Activated CD8-positive, alpha-beta T cell treated with anti-CD3 and anti-CD28 coated beads, Interleukin-2, amount 10 ng/mL, durations not matched to agents 7 days and 5 days (primary cell): ENCODE data around the gene MTG1. TPM values are rescaled to one million over a fixed set of nuclear protein-coding genes. Genes with fewer than 3 reads are reported as not detected.
A peak's percentile ranks its signal among the peaks of the same experiment; 100 is the strongest.

ENCODE experiments used
- ATAC-seq: fragments of 150-1000 bp; cut with Tn5 transposase; one replicate; pipeline ENCODE4 v1.10.0; 2021; ENCODE audit warnings: moderate library complexity
- CTCF ChIA-PET: fragments of 350-600 bp; sonication (Branson Sonifier 250); formaldehyde crosslinking; loops from one replicate; lab custom pipeline; 2021; ENCODE audit warnings: antibody characterized with exemption; lab: Charles Lee
- POLR2A ChIA-PET: fragments of 350-600 bp; sonication (Branson Sonifier 250); formaldehyde crosslinking; loops from one replicate; lab custom pipeline; 2021; ENCODE audit warnings: antibody characterized with exemption; lab: Charles Lee
- DNase-seq: peaks from one replicate; pipeline ENCODE4 v3.0.0-alpha.2; 2020
- H3K27ac Mint-ChIP-seq: one replicate; pipeline ENCODE4 v1.8.0; 2021; ENCODE audit warnings: mild to moderate bottlenecking, mixed read lengths
- H3K27me3 Mint-ChIP-seq: one replicate; pipeline ENCODE4 v1.8.0; 2021; ENCODE audit warnings: low read depth, mixed read lengths
- H3K36me3 Mint-ChIP-seq: one replicate; pipeline ENCODE4 v1.8.0; 2021; ENCODE audit warnings: low read depth, mixed read lengths
- H3K4me1 Mint-ChIP-seq: one replicate; pipeline ENCODE4 v1.8.0; 2021; ENCODE audit warnings: low read depth, mixed read lengths
- H3K4me3 Mint-ChIP-seq: one replicate; pipeline ENCODE4 v1.8.0; 2021; ENCODE audit warnings: mild to moderate bottlenecking, mixed read lengths
- H3K9me3 Mint-ChIP-seq: one replicate; pipeline ENCODE4 v1.8.0; 2022; ENCODE audit warnings: mixed read lengths; ENCODE audit not compliant: insufficient read depth
- total RNA-seq, 2 experiments: library from RNA; stranded (reverse); gene quantifications; one replicate each; pipeline ENCODE4 v1.2.3, GENCODE V29; 2021

MTG1 gene
- total RNA-seq, 2 experiments from 2014 or later = 51.8 to 54.8 TPM

DNA sequence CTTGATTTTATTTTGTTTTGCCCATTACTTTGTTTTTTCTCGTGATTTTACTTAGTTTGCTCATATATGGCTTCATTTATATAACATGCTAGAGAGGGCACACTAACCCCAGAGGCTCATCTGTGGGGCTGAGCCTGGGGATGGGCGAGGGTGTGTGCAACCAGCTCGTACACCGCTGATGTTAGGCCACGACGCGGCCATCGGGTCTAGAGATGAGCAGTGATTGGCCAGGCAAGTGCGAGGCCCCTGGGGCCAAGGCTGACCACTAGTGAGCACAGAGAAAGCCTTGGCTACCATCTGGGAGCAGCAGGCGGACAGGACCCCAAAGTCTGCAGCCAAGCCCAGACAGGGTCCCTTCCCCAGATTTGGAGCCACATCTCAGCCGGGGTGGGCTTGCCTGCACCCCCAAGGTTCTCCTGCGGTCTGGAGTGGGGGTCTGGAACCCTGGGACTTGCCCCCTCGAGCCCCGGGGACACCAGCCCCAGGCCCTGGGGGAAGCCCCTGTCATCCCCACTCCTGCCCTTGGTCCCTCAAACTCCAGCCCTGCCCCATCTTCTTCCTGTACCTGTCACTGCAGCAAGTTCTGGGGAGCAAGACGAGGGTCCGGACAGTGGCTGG lies 39.9 kb upstream of the MTG1 start:
- Mint-ChIP-seq H3K4me3 (no peak overlapping the region), H3K4me1 (peaks cover 6% of the 10 kb centered on the region), H3K36me3 (no peaks in the 10 kb centered on the region), H3K27me3 (peaks cover 3% of the 10 kb centered on the region), H3K27ac (no peak overlapping the region), H3K9me3 (no peaks in the 10 kb centered on the region)
- ATAC-seq = no peak
- ChIA-PET POLR2A (no interaction called here), CTCF (interaction anchor here (2.8 kb wide), 1 partner anchor 24 kb away, joined by 10 read pairs; no protein-coding TSS in a partner anchor)
- no peak for DNase-seq

DNA sequence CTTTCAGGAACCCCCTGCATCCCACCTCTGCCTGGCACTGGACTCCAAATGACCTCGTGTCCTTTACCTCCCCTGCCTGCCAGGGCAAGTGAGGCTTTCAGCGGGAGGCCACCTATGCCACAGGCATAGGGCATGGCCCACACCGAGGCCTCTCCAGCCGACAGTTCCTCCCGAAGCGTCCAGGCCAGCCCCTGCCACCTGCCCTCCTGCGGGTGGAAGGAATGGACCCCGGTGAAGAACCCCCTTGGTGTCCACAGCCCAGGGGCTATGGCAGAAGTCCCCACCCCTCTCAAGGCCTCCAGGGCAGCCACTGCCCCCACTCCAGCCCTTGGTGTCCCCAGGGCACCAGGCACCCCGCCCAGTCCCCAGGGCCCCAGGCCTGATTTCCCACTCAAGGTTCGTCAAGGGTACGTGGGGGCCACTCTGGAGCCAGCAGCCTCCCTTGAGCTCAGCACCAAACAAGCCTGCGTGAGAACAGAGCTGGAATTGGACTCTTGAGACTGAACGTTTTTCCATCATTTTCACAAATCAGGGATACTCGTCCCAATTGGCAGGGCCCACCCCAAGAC lies 39.2 kb upstream of the MTG1 start:
- Mint-ChIP-seq H3K4me3 (no peak overlapping the region), H3K9me3 (no peaks in the 10 kb centered on the region), H3K36me3 (no peaks in the 10 kb centered on the region), H3K27ac (no peak overlapping the region), H3K27me3 (no peaks in the 10 kb centered on the region), H3K4me1 (peaks cover 6% of the 10 kb centered on the region)
- DNase-seq (no peak), ATAC-seq (no peak)
- CTCF ChIA-PET = interaction anchor here (2.8 kb wide), 1 partner anchor 25 kb away, joined by 10 read pairs; no protein-coding TSS in a partner anchor
- POLR2A ChIA-PET = interaction anchor here (1.1 kb wide), 1 partner anchor 77 kb away, joined by 4 read pairs; no protein-coding TSS in a partner anchor

DNA sequence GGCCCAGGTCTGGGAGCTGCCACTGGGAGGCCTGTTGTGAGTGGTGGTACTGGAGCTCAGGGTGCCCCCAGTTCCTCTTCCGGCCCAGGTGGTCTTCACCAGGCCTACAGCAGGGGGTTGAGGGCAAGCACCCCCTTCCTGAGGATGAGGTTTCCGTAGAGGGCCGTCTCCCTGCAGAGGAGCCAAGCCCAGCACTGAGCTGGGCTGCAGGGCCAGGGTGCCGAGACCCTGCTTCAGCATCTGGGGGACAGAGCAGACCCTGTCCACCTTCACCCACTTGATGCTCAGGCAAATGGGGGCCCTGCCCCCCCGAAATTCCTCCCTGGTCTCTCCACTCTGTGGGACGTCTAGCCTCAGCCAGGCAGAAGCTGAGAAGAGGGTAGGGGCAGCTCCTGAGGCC lies 38.7 kb upstream of the MTG1 start:
- peaks cover 6% of the 10 kb centered on the region for H3K4me1 Mint-ChIP-seq
- no peak overlapping the region for H3K27ac Mint-ChIP-seq
- DNase-seq (no peak), ATAC-seq (no peak)
- no peaks in the 10 kb centered on the region for H3K36me3 Mint-ChIP-seq
- POLR2A ChIA-PET = interaction anchor here (1.1 kb wide), 1 partner anchor 78 kb away, joined by 4 read pairs; no protein-coding TSS in a partner anchor
- H3K27me3 Mint-ChIP-seq = no peaks in the 10 kb centered on the region
- CTCF ChIA-PET = interaction anchor here (2.8 kb wide), 1 partner anchor 25 kb away, joined by 10 read pairs; no protein-coding TSS in a partner anchor
- H3K9me3 Mint-ChIP-seq = no peaks in the 10 kb centered on the region
- no peak overlapping the region for H3K4me3 Mint-ChIP-seq

DNA sequence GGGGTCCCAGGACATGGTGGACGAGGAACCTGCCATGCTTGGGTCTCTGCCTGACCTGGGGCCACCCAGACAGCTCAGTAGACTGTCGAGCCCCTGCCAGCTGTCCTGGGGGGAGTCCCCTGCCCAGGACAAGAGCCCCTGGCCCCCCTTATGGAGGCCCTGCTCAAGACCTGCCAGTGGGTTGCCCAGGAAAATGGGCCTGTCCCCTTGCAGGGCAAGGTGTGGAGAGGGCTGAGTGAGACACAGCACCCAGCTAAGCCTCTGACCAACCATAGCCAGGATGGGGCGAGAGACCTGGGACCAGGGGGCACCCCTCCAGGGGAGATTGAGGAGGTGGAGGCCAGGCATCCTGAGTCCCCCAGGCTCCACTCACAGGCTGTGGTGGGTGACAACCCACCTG lies 38.0 kb upstream of the MTG1 start:
- Mint-ChIP-seq H3K27ac (no peak overlapping the region), H3K36me3 (no peaks in the 10 kb centered on the region), H3K9me3 (no peaks in the 10 kb centered on the region), H3K4me1 (peaks cover 6% of the 10 kb centered on the region), H3K4me3 (peak overlapping the region; percentile 45), H3K27me3 (no peaks in the 10 kb centered on the region)
- ATAC-seq (no peak), DNase-seq (no peak)
- ChIA-PET CTCF (no interaction called here), POLR2A (interaction anchor here (1.1 kb wide), 1 partner anchor 78 kb away, joined by 4 read pairs; no protein-coding TSS in a partner anchor)

DNA sequence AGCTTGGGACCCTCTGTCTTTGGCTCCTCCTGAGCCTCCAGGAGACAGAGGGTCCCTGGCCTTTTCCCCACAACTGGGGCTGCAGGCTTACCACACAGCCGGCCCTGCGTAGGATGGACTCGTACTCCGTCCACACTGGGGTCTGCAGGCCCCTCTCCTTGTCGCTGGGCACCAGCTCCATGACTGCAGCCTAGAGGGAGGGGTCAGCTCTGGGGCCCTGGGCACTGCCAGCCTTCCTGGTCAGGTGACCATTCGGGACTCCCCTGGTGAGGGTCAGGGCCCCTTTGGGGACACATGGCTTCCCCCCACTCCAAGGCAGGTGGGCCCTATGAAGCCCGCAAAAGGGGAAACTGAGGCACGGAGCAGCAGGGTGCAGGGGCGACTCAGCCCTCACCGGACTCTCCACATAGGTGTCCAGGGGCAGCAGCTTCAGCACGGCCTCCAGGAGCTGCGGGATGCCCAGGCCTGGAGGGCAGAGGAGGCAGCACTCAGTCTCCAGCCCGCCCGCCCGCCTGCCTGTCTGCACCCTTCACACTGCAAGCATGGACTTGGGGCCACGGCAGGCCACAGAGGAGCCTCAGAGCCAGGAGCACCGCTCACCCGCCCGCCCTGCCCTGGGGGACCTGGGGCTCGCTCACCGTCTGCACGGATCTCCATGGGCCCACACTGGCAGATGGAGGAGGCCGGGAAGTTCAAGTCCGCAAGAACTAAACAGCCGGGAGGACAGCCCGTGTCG lies 37.2 kb upstream of the MTG1 start:
- peaks cover 4% of the 10 kb centered on the region for H3K36me3 Mint-ChIP-seq
- no peaks in the 10 kb centered on the region for H3K9me3 Mint-ChIP-seq
- no peak for ATAC-seq
- DNase-seq = no peak
- ChIA-PET POLR2A (no interaction called here), CTCF (no interaction called here)
- H3K27me3 Mint-ChIP-seq = no peaks in the 10 kb centered on the region
- peak overlapping the region; percentile 11 for H3K27ac Mint-ChIP-seq
- peak overlapping the region; percentile 70 for H3K4me3 Mint-ChIP-seq
- H3K4me1 Mint-ChIP-seq = peaks cover 7% of the 10 kb centered on the region

DNA sequence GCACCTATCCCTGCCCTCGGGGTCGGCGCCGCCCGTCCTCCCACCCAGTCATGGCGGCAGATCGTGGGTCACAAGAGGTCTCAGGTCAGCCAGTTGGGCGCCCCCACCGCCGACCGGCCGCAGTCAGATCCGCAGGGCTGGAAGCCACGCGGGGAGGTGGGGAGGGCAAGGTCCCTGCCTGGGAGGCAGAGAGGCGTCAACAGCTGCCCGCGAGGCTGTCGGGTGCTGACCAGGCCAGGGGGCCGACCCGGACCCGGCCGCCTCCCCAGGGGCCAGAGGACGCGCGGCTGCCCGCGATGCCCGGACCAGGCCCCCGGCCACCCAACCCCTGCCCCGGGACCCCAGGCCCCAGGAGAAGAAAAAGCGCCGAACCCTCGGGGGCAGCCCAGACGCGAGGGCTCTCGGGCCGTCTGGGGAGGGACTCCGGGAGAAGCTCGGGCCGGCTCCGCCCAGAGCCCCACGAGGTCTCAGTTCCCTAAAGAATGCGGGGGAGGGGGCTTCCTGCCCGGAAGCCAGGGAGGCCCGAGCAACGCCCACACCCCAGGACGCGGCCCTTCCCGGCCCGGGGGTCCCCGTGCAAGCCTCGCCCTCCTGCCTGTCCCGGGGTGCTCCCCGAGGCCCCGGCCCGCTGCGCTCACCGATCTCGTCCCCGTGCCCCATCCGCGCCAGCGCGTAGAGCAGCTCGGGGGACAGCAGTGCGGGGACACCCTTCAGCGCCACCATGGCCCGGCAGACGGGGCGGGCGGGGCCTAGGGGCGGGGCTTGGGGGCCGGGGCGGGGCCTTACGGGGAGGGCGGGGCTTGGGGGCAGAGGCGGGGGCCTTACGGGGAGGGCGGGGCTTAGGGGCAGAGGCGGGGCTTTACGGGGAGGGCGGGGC lies 36.4 kb upstream of the MTG1 start, which contains the start of gene FUOM:
Gene FUOM (minus strand): TSS at position 735 of the 877 bp plus-strand sequence. CDS start 12 bp downstream, at position 723.
- H3K9me3 Mint-ChIP-seq = no peaks in the 10 kb centered on the region
- ChIA-PET POLR2A (interaction anchor here (1.2 kb wide), 1 partner anchor 32 kb away, joined by 5 read pairs; no protein-coding TSS in a partner anchor), CTCF (interaction anchor here (1.2 kb wide), 1 partner anchor 28 kb away, joined by 3 read pairs; no protein-coding TSS in a partner anchor)
- peaks cover 9% of the 10 kb centered on the region for H3K36me3 Mint-ChIP-seq
- H3K4me3 Mint-ChIP-seq = peak within 1 kb of the TSS; percentile 70
- H3K27me3 Mint-ChIP-seq = no peaks in the 10 kb centered on the region
- H3K27ac Mint-ChIP-seq = peak within 1 kb of the TSS; percentile 11
- ATAC-seq (peak; percentile 91), DNase-seq (peak; percentile 75)
- peaks cover 7% of the 10 kb centered on the region for H3K4me1 Mint-ChIP-seq

DNA sequence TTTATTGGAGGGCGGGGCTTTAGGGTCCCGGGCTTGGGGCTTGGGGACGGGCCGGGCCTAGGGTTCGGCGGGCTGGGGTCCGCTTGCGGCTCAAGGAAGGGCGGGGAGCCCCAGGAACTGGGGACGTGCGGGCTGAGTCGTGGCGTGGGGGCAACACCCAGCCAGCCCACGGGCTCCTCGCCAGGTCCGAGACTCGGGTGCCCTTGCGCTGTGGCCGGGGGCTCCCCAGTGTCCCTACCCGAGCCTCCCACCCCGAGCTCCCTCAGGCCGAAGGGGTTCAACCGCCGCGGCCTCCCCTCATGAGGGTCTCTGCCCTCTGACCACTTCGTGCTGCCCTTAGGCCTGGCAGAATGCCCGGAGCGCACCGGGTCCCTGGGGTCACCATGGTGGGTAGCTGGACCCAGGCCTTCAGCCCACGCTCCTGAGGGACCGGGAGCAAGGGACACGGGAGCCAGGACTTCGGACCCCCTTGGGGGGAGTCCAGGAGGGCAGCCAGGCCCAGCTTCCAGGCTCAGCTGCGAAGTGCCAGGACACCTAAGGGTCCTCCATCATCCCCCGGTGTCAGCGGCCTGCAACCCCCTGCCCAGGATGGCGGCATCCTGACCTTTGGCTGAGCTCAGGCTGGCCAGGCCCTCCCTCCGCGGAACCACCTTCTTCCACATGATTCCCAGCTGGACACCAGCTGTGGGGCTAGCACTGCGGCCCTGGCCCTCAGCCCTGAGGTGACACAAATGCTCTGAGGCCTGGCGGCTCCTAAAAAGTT lies 35.6 kb upstream of the MTG1 start:
- Mint-ChIP-seq H3K27me3 (no peaks in the 10 kb centered on the region), H3K9me3 (no peaks in the 10 kb centered on the region), H3K36me3 (peaks cover 9% of the 10 kb centered on the region), H3K4me3 (no peak overlapping the region), H3K4me1 (peaks cover 7% of the 10 kb centered on the region), H3K27ac (no peak overlapping the region)
- ATAC-seq = peak; percentile 24
- POLR2A ChIA-PET = interaction anchor here (1.2 kb wide), 1 partner anchor 31 kb away, joined by 5 read pairs; no protein-coding TSS in a partner anchor
- CTCF ChIA-PET = interaction anchor here (1.0 to 1.2 kb wide), 2 partner anchors 28 to 29 kb away, joined by 3 to 5 read pairs; no protein-coding TSS in a partner anchor
- no peak for DNase-seq

DNA sequence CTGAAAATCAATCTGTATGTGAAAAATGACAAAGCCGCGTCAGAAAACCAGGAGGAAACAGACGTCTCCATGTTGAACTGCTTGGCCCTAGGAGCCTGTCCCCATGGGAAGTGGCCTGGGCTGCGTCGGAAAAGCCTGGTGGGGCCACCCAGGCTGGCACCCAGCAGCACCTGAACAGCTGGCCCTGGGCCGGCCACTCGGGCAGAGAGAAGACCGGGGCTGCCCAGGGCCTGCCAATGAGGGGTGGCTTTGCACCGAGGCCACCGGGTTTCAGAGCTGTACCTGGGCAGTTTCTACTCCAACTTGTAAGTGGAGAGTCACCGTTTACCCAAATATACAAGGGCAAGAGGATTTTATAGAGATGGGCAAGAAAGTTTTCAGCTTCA lies 35.0 kb upstream of the MTG1 start:
- no peak overlapping the region for H3K27ac Mint-ChIP-seq
- POLR2A ChIA-PET = no interaction called here
- peaks cover 9% of the 10 kb centered on the region for H3K36me3 Mint-ChIP-seq
- peaks cover 7% of the 10 kb centered on the region for H3K4me1 Mint-ChIP-seq
- no peak overlapping the region for H3K4me3 Mint-ChIP-seq
- CTCF ChIA-PET = interaction anchor here (1.0 kb wide), 1 partner anchor 29 kb away, joined by 5 read pairs; no protein-coding TSS in a partner anchor
- no peaks in the 10 kb centered on the region for H3K27me3 Mint-ChIP-seq
- ATAC-seq (no peak), DNase-seq (no peak)
- H3K9me3 Mint-ChIP-seq = no peaks in the 10 kb centered on the region

DNA sequence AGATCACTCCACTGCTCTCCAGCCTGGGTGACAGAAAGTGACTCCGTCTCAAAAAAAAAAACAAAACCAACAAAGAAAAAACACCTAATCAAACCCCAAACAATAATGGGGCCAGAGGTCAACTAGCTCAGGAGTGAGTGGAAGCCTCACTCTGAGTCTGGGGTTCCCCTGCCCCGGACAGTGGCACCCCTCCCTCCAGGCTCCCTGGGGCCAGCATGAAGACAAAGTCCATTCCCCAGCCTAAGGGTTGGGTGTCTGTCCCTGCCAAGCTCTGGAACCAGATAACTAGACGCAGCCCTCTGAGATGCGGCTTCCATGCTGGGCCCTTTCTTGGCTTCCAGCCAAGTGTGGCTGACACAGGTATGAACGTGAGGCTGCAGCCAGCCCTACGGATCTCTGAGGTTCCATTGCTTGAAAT lies 34.4 kb upstream of the MTG1 start:
- H3K27ac Mint-ChIP-seq = no peak overlapping the region
- H3K9me3 Mint-ChIP-seq = no peaks in the 10 kb centered on the region
- no peak overlapping the region for H3K4me3 Mint-ChIP-seq
- DNase-seq (no peak), ATAC-seq (no peak)
- CTCF ChIA-PET = interaction anchor here (1.0 kb wide), 1 partner anchor 30 kb away, joined by 5 read pairs; no protein-coding TSS in a partner anchor
- H3K27me3 Mint-ChIP-seq = no peaks in the 10 kb centered on the region
- peaks cover 7% of the 10 kb centered on the region for H3K4me1 Mint-ChIP-seq
- peaks cover 11% of the 10 kb centered on the region for H3K36me3 Mint-ChIP-seq
- POLR2A ChIA-PET = no interaction called here

DNA sequence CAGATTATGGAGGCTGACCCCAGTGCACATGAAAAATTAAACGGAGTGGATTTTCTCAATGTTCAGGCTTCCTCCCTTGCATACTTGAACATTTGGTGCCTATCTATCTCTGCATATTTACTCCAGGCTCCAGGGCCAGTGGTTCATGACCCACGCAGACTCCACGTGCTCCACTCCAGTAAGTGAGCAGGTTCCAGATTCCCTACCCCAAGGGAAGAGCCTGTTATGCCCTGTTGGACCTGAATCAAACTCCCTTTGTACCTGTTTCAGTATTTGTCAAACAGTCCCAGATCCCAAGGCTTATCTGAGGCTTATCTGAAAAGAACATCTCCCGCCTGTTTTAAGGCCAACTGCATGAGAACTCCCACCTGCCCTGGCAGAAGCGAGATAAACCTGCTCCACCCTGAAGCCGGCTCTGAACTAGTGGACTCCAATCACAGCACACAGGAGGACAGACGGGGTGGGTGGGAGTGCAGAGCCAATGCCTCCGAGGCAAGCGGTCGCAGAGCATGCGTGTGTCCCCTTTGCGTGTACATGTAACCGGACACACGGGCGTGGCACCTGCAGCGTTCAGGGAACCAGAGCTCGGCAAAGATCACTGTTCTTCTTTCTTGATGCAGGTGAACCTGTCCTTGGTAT lies 33.9 kb upstream of the MTG1 start:
- CTCF ChIA-PET = no interaction called here
- H3K27ac Mint-ChIP-seq = no peak overlapping the region
- no peak for DNase-seq
- POLR2A ChIA-PET = no interaction called here
- no peaks in the 10 kb centered on the region for H3K9me3 Mint-ChIP-seq
- no peak overlapping the region for H3K4me3 Mint-ChIP-seq
- H3K27me3 Mint-ChIP-seq = no peaks in the 10 kb centered on the region
- peaks cover 14% of the 10 kb centered on the region for H3K36me3 Mint-ChIP-seq
- peaks cover 7% of the 10 kb centered on the region for H3K4me1 Mint-ChIP-seq
- ATAC-seq = no peak
